HG02610 (cell line): Measurements from ENCODE around the gene NLGN2.

Experiments
- ATAC-seq: cut with Tn5 transposase; IDR thresholded peaks from one replicate; pipeline ENCODE4 v1.9.1; 2021; ENCODE audit warnings: mild to moderate bottlenecking, moderate library complexity; ENCODE audit not compliant: unreplicated experiment

The NLGN2 gene

GRCh38 chr17:7435676-7436555, 28.3 kb downstream of the NLGN2 start:
- peak; percentile 8 for ATAC-seq

GRCh38 chr17:7436556-7437368, 29.1 kb downstream of the NLGN2 start:
- no peak for ATAC-seq

GRCh38 chr17:7437369-7437863, 29.8 kb downstream of the NLGN2 start:
- ATAC-seq = no peak

- ATAC-seq = no peak
Measured at GRCh38 chr17:7437950-7438614, 30.4 kb downstream of the NLGN2 start.

- no peak for ATAC-seq
Measured at GRCh38 chr17:7438656-7439460, 31.2 kb downstream of the NLGN2 start.

- ATAC-seq = no peak
Measured at GRCh38 chr17:7439462-7440112, 31.9 kb downstream of the NLGN2 start, which contains the start of gene FGF11. Gene FGF11, plus strand, starts transcription at chr17:7439512. Its CDS starts 109 bp downstream, at chr17:7439621.

- no peak for ATAC-seq
Measured at GRCh38 chr17:7440113-7440833, 32.6 kb downstream of the NLGN2 start.

- no peak for ATAC-seq
Measured at GRCh38 chr17:7440834-7441195, 33.2 kb downstream of the NLGN2 start.

- ATAC-seq = no peak
Measured at GRCh38 chr17:7441266-7441665, 33.6 kb downstream of the NLGN2 start.

- no peak for ATAC-seq
Measured at GRCh38 chr17:7442142-7442541, 34.5 kb downstream of the NLGN2 start.

- no peak for ATAC-seq
Measured at GRCh38 chr17:7443499-7444485, 36.1 kb downstream of the NLGN2 start.

GRCh38 chr17:7444682-7445618, 37.3 kb downstream of the NLGN2 start, which contains the start of gene CHRNB1:
Gene CHRNB1, plus strand, starts transcription at chr17:7445061. Its CDS starts 67 bp downstream, at chr17:7445128.
- ATAC-seq = no peak

GRCh38 chr17:7445619-7445968, 37.9 kb downstream of the NLGN2 start:
- ATAC-seq = no peak

GRCh38 chr17:7448461-7448860, 40.8 kb downstream of the NLGN2 start:
- ATAC-seq = no peak

GRCh38 chr17:7459961-7460545, 52.4 kb downstream of the NLGN2 start:
- no peak for ATAC-seq

GRCh38 chr17:7460850-7461660, 53.4 kb downstream of the NLGN2 start:
- no peak for ATAC-seq
